Karpas-422 (cell line): ENCODE measurements around the gene TBC1D22A. TPM values are rescaled to one million over a fixed set of nuclear protein-coding genes. Genes with fewer than 3 reads are reported as not detected.
A peak's percentile ranks its signal among the peaks of the same experiment; 100 is the strongest.

Experiments used
- DNase-seq: peaks from one replicate; pipeline ENCODE4 v3.0.0-alpha.2; 2015
- H2AFZ ChIP-seq: fragments of 200-600 bp; sonication (generic); 2 replicates; pipeline ENCODE4 v1.6.1; 2014; ENCODE audit warnings: antibody characterized with exemption, low read length, mixed read lengths
- H3K27ac ChIP-seq: fragments of 200-600 bp; sonication (generic); 2 replicates; pipeline ENCODE4 v1.5.1; 2014; ENCODE audit warnings: mild to moderate bottlenecking, low read length, moderate library complexity
- H3K27me3 ChIP-seq: fragments of 200-600 bp; sonication (generic); 2 replicates; pipeline ENCODE4 v1.6.1; 2014; ENCODE audit warnings: low read length, mixed read lengths
- H3K36me3 ChIP-seq: fragments of 200-600 bp; sonication (generic); 2 replicates; pipeline ENCODE4 v1.6.1; 2014; ENCODE audit warnings: low read length, mixed read lengths; ENCODE audit not compliant: insufficient read depth
- H3K4me1 ChIP-seq: fragments of 200-600 bp; sonication (generic); 2 replicates; pipeline ENCODE4 v1.6.1; 2014; ENCODE audit warnings: mild to moderate bottlenecking, low read length, mixed read lengths
- H3K4me2 ChIP-seq: fragments of 200-600 bp; sonication (generic); 2 replicates; pipeline ENCODE4 v1.6.1; 2014; ENCODE audit warnings: low read length, low read depth, mild to moderate bottlenecking; ENCODE audit not compliant: poor library complexity, severe bottlenecking
- H3K4me3 ChIP-seq: fragments of 200-600 bp; sonication (generic); 2 replicates; pipeline ENCODE4 v1.5.1; 2014; ENCODE audit warnings: mild to moderate bottlenecking, antibody characterized with exemption, low read length, mixed read lengths
- H3K79me2 ChIP-seq: fragments of 200-600 bp; sonication (generic); 2 replicates; pipeline ENCODE4 v1.6.1; 2014; ENCODE audit warnings: mild to moderate bottlenecking, low read length, mixed read lengths
- H3K9ac ChIP-seq: fragments of 200-600 bp; sonication (generic); 2 replicates; pipeline ENCODE4 v1.6.0; 2014; ENCODE audit warnings: low read length
- H3K9me2 ChIP-seq: fragments of 200-600 bp; sonication (generic), shearing (Covaris generic); replicated peaks from 2 replicates; pipeline ENCODE4 v1.6.0; 2014; ENCODE audit warnings: mild to moderate bottlenecking, low read length, moderate library complexity; ENCODE audit not compliant: insufficient read depth
- H3K9me3 ChIP-seq: fragments of 300-700, 200-600 bp; sonication (generic); 2 replicates; pipeline ENCODE4 v1.6.1; 2014; ENCODE audit warnings: low read length, mixed read lengths
- H4K20me1 ChIP-seq: fragments of 200-600 bp; sonication (generic); 2 replicates; pipeline ENCODE4 v1.6.1; 2014; ENCODE audit warnings: mild to moderate bottlenecking, antibody characterized with exemption, low read length, low read depth; ENCODE audit not compliant: insufficient read depth
- total RNA-seq: library from RNA; depleted of rRNA; stranded (reverse); fragments of >200 nt; shearing (Covaris generic); gene quantifications from 2 replicates; pipeline ENCODE4 v1.2.3, GENCODE V29; 2014; ENCODE audit warnings: low replicate concordance

The TBC1D22A gene
- total RNA-seq, 1 experiment from 2014 or later, result 27.7 TPM

DNA sequence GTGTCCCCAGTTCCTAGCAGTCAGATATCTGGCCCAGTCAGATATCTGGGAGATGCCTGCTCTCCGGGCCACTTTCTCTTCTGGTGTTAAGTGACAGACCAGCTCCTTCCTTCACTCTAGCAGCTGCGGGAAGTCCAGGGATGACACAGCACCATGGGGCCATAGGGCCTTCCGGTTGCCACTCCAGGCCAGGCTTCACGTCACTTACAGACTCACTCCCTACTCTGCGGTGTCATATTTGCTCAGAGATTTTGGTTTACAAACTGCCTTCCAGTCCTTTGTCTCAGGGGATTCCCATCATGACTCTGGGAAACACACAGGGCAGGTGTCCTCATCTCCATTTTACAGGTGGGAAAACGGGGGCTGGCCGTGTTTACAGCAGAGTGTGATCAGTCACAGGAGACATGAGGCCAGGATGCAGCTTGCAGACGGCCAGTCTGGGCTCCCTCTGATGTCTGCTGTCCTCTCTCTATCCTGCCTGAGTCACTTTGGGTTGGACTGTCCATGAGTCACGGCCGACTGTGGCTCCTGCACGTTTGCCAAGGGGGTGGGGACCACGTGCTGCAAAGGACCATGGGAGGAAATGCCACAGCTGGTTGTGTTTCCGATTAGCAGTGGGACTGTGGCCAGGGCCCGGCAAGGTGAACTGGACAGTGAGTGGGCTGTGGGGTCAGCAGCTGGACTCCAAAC, 8.2 kb upstream of the TBC1D22A start:
- H3K27me3 ChIP-seq, result no peaks in the 10 kb centered on the region
- H4K20me1 ChIP-seq, result no peaks in the 10 kb centered on the region
- no peaks in the 10 kb centered on the region for H3K79me2 ChIP-seq
- no peak for DNase-seq
- H3K4me3 ChIP-seq, result no peak overlapping the region
- no peaks in the 10 kb centered on the region for H3K36me3 ChIP-seq
- H2AFZ ChIP-seq, result no peak overlapping the region
- peaks cover 10% of the 10 kb centered on the region for H3K4me1 ChIP-seq
- H3K9me3 ChIP-seq, result peaks cover 5% of the 10 kb centered on the region; the same call in 1 of the 2 replicates
- H3K27ac ChIP-seq, result no peak overlapping the region
- H3K9me2 ChIP-seq, result no peaks in the 10 kb centered on the region
- H3K9ac ChIP-seq, result no peak overlapping the region
- H3K4me2 ChIP-seq, result no peak overlapping the region

DNA sequence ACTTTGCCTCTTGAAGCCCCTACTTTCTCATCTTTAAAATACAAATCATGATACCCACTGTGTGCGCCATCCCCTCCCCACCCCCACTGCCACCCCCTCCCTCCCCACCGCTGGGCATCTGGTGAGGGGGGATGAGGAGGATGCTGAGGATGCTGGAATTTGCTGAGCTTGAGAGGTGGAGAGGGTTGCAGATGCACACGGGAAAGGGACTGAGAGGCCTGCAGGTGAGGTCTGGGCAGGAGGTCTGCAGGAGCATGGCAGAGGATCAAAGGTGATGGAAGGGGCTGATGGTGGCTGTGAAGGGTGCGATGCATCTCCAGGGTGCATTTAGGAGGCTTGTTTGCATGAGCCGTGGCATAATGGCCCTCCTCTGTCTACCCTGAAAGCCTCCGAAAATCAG, 7.6 kb upstream of the TBC1D22A start:
- no peak overlapping the region for H3K9ac ChIP-seq
- H3K4me2 ChIP-seq, result no peak overlapping the region
- H3K79me2 ChIP-seq, result no peaks in the 10 kb centered on the region

GRCh38 chr22:46755525-46755924, 6.9 kb upstream of the TBC1D22A start:
- Histone ChIP-seq H3K9me2 (no peaks in the 10 kb centered on the region), H3K9me3 (peaks cover 5% of the 10 kb centered on the region; the same call in 1 of the 2 replicates), H3K36me3 (no peaks in the 10 kb centered on the region), H2AFZ (no peak overlapping the region), H3K27ac (no peak overlapping the region), H3K4me3 (no peak overlapping the region), H3K79me2 (no peaks in the 10 kb centered on the region), H4K20me1 (no peaks in the 10 kb centered on the region), H3K9ac (no peak overlapping the region), H3K4me1 (peaks cover 14% of the 10 kb centered on the region), H3K27me3 (no peaks in the 10 kb centered on the region), H3K4me2 (no peak overlapping the region)
- DNase-seq, result no peak

More for the DNA sequence above, 7.6 kb upstream of the TBC1D22A start:
- Histone ChIP-seq H3K4me1 (peaks cover 10% of the 10 kb centered on the region), H2AFZ (no peak overlapping the region), H3K4me3 (no peak overlapping the region), H3K9me2 (no peaks in the 10 kb centered on the region), H4K20me1 (no peaks in the 10 kb centered on the region), H3K36me3 (no peaks in the 10 kb centered on the region), H3K27ac (no peak overlapping the region), H3K27me3 (no peaks in the 10 kb centered on the region), H3K9me3 (peaks cover 5% of the 10 kb centered on the region; the same call in 1 of the 2 replicates)
- no peak for DNase-seq

DNA sequence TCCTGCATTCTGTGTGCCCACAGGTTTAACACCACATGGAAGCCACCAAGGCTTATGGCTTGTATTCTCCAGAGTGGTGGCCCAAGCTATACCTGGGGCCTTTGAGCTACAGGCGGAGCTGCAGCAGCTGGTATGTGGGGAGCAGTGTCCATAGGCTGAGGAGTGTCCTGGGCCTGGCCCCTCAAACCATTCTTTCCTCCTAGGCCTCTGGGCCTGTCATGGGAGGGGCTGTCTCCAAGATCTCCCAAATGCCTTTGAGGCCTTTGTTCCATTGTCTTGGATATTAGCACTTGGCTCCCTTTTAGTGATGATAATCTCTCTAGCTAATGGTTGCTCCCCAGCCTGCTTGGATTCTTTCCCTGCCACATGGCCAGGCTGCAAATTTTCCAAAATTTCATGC, 6.4 kb upstream of the TBC1D22A start:
- Histone ChIP-seq H3K9ac (no peak overlapping the region), H3K36me3 (no peaks in the 10 kb centered on the region), H3K4me2 (no peak overlapping the region), H3K4me1 (peaks cover 20% of the 10 kb centered on the region), H3K79me2 (no peaks in the 10 kb centered on the region), H3K9me2 (no peaks in the 10 kb centered on the region), H2AFZ (no peak overlapping the region), H3K4me3 (no peak overlapping the region), H3K9me3 (peaks cover 5% of the 10 kb centered on the region; the same call in 1 of the 2 replicates), H4K20me1 (no peaks in the 10 kb centered on the region), H3K27me3 (no peaks in the 10 kb centered on the region), H3K27ac (no peak overlapping the region)
- no peak for DNase-seq

- Histone ChIP-seq H3K4me1 (peaks cover 25% of the 10 kb centered on the region), H3K4me3 (no peak overlapping the region), H3K27ac (no peak overlapping the region), H3K4me2 (no peak overlapping the region), H4K20me1 (no peaks in the 10 kb centered on the region), H3K79me2 (peaks cover 4% of the 10 kb centered on the region), H3K27me3 (no peaks in the 10 kb centered on the region), H3K9me2 (no peaks in the 10 kb centered on the region), H3K36me3 (no peaks in the 10 kb centered on the region), H3K9ac (no peak overlapping the region), H3K9me3 (peaks cover 5% of the 10 kb centered on the region; the same call in 1 of the 2 replicates), H2AFZ (no peak overlapping the region)
- no peak for DNase-seq
Measured at GRCh38 chr22:46757104-46757503, 5.3 kb upstream of the TBC1D22A start.

GRCh38 chr22:46758121-46758520, 4.3 kb upstream of the TBC1D22A start:
- H3K9me3 ChIP-seq, result peaks cover 5% of the 10 kb centered on the region; the same call in 1 of the 2 replicates
- no peaks in the 10 kb centered on the region for H3K9me2 ChIP-seq
- peaks cover 12% of the 10 kb centered on the region for H3K79me2 ChIP-seq
- no peak overlapping the region for H3K27ac ChIP-seq
- no peaks in the 10 kb centered on the region for H3K27me3 ChIP-seq
- no peaks in the 10 kb centered on the region for H4K20me1 ChIP-seq
- no peaks in the 10 kb centered on the region for H3K36me3 ChIP-seq
- no peak for DNase-seq
- no peak overlapping the region for H3K9ac ChIP-seq
- no peak overlapping the region for H2AFZ ChIP-seq
- H3K4me2 ChIP-seq, result no peak overlapping the region
- peaks cover 25% of the 10 kb centered on the region for H3K4me1 ChIP-seq
- H3K4me3 ChIP-seq, result no peak overlapping the region

- no peaks in the 10 kb centered on the region for H4K20me1 ChIP-seq
- no peak overlapping the region for H2AFZ ChIP-seq
- H3K4me3 ChIP-seq, result no peak overlapping the region
- no peaks in the 10 kb centered on the region for H3K36me3 ChIP-seq
- peaks cover 30% of the 10 kb centered on the region for H3K4me1 ChIP-seq
- 0 out of 2 replicates have a peak overlapping the region, but pooled peaks have one; percentile 2 for H3K27ac ChIP-seq
- peak; percentile 90 for DNase-seq
- H3K9me3 ChIP-seq, result peaks cover 5% of the 10 kb centered on the region; the same call in 1 of the 2 replicates
- no peak overlapping the region for H3K4me2 ChIP-seq
- no peak overlapping the region for H3K9ac ChIP-seq
- H3K79me2 ChIP-seq, result peaks cover 19% of the 10 kb centered on the region
- no peaks in the 10 kb centered on the region for H3K27me3 ChIP-seq
- no peaks in the 10 kb centered on the region for H3K9me2 ChIP-seq
Measured at GRCh38 chr22:46758867-46759290, 3.6 kb upstream of the TBC1D22A start.

- Histone ChIP-seq H3K79me2 (peaks cover 38% of the 10 kb centered on the region), H3K27ac (peak overlapping the region; percentile 81), H2AFZ (no peak overlapping the region), H3K9me3 (peaks cover 5% of the 10 kb centered on the region; the same call in 1 of the 2 replicates), H3K9me2 (no peaks in the 10 kb centered on the region), H3K4me3 (peak overlapping the region; percentile 98), H3K4me1 (peaks cover 43% of the 10 kb centered on the region), H3K36me3 (peaks cover 5% of the 10 kb centered on the region), H3K4me2 (peak overlapping the region; percentile 84), H3K9ac (peak overlapping the region; percentile 98), H3K27me3 (no peaks in the 10 kb centered on the region), H4K20me1 (peaks cover 4% of the 10 kb centered on the region; the same call in 1 of the 2 replicates)
- no peak for DNase-seq
Measured at GRCh38 chr22:46761017-46761416, 1.4 kb upstream of the TBC1D22A start.
